Measurements from ENCODE around the gene KIF2C.
A peak's percentile ranks its signal among the peaks of the same experiment; 100 is the strongest.
"Not testable (repeated sequence)": the region's sequence is repeated elsewhere in the genome, so short reads cannot be mapped to it uniquely, and the experiment has no call there.

KIF2C gene

DNA sequence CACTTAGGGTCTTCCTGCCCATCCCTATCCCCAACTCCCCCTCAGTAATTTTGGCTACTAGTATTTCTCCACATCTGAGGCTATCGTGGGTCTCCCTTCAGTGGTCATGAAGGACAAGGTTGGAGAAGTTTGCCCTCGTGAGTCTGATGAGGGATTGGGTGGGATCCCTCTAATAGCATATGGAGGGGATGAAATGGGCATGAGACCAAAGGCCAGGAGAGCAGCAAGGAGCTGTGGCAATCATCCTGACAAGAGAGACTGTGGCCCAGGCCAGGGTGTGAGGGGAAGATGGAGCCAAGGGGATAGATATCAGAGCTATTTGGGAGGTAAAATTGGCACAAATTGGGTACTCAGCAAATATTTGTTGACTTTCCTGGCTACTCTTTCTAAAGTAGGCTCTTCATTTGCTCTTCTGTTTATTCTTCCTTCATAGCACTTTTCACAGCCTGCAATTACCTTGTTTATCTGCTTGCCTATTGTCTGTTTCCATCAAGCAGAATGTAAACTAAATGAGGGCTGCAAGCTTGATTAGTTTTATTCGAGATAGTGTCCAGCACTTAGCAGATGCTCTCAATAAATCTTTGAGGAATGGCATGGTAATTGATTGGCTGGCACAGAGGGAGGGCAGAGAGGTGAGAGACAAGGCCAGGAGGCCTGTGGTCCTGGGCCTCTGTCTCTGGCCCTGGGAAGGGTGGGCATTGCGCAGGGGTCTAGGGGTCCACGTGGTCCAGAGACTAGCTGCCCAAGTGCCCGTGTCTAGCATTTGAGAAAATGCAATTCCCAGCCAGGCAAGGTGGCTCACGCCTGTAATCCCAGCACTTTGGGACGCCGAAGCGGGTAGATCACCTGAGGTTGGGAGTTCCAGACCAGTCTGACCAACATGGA is 59.1 kb downstream of the KIF2C start:
- DNase-seq (ENCODE audit: low read depth): no peak

DNA sequence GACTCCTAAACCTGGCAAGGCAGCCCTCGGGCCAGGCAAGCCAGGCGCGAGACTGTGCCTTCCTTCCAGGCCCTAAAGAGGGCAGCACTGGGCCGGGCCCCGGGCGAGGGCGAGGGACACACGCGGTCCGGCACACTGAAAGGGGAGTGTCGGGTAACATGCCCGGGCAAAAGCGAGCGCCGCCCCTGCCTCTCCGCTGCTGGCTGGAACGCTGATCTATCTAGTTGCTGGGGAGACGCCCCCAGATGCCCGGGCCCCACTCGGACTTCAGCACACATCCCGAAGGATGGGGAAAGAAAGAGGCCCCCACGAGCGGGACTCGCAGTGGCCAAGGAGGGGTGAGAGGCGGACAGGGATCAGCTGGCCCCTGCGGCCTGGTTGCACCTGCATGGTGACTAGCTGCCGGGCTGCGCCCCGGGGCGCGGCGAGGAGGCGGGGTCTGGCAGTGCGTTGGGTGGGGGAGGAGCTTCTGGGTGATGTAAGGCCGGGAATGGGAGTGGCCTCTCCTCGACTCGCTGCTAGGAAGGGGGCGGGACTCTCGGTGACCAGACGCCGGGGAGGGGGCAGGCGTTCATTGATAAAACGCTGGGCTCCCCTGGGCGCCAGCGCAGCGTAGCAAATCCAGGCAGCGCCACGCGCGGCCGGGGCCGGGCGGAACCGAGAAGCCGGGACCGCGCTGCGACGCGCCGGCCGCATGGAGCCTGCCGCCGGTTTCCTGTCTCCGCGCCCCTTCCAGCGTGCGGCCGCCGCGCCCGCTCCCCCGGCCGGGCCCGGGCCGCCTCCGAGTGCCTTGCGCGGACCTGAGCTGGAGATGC is 60.3 kb downstream of the KIF2C start, which contains the start of gene PLK3:
PLK3 (plus strand) TSS at position 608 of the 815 bp plus-strand sequence; CDS start at position 695, 87 bp downstream.
- peak; percentile 96 for DNase-seq (ENCODE audit: low read depth)

DNA sequence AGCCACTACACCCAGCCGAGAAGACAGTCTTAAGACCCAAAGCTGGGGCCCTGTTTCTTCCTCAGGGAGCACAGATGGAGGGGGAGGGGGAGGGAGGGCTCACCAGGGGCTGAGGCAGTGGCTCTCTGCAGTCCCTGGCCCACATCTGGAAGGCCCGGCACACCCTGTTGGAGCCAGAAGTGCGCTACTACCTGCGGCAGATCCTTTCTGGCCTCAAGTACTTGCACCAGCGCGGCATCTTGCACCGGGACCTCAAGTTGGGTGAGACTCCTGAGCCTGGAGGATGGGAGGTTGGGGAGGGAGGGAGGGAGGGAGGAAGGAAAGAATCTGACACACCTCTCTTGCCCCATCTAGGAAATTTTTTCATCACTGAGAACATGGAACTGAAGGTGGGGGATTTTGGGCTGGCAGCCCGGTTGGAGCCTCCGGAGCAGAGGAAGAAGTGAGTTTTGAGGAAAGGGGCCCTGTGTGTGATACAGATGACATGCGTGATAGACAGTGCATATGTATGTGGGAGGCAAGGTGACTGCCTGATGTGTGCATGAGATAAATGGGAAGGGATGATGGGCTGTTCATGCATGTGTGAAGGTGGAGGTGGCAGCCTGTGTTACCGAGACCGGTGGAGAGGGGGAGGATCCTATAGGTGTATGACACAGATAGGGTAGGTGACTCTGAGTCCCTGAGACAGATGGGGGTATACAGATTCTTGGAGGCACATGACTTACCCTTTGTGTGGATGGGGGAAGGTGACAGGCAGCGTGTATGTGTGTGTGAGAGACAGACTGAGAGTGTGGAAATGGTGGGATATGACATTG is 62.1 kb downstream of the KIF2C start:
- no peak for DNase-seq (ENCODE audit: low read depth)

DNA sequence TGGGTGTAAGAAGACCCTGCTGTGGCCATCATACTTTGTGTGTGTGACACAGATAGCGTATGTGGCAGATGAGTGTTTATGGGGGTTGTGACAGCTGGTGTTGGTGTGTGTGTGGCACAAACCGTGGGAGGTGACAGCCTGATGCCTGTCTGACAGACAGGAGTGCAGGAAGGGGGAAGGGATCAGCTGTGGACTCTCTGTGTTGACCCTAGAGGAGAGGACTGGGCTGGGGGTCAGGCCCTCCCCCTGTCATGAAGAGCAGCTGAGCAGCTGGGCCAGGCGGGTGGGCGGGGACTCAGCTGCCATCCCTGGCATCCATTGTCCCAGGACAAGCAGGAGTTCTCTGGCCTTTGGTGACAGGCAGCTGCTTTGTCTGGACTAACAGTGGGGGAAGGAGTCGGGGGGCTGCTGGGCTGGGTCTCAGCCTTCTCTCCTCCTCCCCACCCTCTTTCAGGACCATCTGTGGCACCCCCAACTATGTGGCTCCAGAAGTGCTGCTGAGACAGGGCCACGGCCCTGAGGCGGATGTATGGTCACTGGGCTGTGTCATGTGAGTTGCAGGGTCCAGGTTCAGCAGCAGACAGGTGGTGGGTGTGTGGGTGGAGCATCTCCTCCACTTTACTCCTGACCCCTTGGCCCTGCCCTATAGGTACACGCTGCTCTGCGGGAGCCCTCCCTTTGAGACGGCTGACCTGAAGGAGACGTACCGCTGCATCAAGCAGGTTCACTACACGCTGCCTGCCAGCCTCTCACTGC is 62.8 kb downstream of the KIF2C start:
- DNase-seq (ENCODE audit: low read depth): no peak

DNA sequence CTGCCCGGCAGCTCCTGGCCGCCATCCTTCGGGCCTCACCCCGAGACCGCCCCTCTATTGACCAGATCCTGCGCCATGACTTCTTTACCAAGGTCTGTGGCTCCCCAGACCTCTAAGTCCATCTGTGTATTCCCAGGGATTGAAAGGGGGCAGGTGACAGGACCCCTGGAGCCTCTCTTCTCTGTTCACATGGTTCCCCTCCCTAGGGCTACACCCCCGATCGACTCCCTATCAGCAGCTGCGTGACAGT is 63.4 kb downstream of the KIF2C start:
- DNase-seq (ENCODE audit: low read depth): no peak

DNA sequence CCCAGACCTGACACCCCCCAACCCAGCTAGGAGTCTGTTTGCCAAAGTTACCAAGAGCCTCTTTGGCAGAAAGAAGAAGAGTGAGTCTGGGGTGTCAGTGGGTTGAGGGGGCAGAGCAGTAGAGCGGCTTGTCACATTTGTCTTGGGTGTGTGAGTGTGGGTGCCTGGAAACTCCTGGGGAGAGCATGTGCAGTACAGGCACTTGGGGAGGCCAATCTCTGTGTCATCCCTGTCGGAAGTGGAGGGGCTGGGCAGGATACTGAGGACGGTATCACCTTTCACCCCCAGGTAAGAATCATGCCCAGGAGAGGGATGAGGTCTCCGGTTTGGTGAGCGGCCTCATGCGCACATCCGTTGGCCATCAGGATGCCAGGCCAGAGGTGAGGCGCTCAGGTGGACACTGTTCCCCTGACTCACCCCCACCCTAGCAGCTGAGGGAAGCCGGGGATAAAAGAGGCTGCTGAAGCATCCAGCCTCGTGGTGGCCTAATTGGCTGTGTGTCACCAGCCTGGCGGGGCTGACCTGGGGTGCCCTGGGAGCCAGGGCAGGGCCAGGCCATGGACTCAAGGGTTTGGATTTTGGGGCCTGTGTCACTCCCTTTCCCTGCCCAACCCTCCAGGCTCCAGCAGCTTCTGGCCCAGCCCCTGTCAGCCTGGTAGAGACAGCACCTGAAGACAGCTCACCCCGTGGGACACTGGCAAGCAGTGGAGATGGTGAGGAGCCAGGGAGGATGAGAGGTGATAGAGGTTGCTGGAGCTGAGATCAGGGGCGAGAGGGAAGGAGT is 63.9 kb downstream of the KIF2C start:
- no peak for DNase-seq (ENCODE audit: low read depth)

DNA sequence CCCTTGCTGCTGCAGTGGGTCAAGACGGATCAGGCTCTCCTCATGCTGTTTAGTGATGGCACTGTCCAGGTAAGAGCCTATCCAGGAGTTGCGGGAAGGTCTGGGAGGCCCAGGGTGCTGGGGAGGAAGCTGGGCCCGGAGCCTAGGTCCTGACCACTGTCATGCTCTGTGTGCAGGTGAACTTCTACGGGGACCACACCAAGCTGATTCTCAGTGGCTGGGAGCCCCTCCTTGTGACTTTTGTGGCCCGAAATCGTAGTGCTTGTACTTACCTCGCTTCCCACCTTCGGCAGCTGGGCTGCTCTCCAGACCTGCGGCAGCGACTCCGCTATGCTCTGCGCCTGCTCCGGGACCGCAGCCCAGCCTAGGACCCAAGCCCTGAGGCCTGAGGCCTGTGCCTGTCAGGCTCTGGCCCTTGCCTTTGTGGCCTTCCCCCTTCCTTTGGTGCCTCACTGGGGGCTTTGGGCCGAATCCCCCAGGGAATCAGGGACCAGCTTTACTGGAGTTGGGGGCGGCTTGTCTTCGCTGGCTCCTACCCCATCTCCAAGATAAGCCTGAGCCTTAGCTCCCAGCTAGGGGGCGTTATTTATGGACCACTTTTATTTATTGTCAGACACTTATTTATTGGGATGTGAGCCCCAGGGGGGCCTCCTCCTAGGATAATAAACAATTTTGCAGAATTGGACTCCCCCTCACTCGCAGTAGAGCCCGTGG is 65.8 kb downstream of the KIF2C start:
- DNase-seq (ENCODE audit: low read depth): no peak

DNA sequence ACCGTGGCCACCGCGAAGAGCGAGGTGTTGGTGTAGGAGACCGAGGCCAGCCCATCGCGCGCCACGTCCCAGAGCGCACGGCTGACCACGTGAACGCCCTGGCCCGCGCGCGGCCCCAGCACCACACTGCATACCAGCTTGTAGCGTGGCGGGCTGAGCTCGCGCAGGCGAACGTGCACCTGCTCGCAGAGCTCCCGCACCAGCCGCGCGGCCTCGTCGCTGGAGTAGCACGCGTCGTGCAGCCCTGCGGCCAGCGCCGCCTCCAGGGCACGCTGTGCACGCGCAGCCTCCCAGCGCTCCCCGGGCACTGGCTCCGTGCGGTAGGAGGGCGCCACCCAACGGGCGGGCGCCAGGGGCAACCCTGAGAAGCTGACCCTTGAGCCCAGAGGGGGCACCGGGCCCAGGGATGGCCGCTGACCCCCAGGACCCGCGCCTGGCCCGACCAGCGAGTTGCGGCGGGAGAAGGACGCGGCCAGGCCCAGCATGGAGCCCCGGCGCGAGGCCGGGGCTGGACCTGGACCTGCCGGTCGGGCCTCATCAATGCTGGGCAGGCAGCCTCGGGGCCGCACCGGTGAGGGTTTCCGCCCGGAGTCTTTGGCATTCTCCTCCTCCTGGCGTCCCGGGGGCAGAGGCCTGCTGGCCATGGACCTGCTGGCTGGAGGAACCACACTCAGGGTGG is 66.5 kb downstream of the KIF2C start:
- DNase-seq (ENCODE audit: low read depth): no peak

DNA sequence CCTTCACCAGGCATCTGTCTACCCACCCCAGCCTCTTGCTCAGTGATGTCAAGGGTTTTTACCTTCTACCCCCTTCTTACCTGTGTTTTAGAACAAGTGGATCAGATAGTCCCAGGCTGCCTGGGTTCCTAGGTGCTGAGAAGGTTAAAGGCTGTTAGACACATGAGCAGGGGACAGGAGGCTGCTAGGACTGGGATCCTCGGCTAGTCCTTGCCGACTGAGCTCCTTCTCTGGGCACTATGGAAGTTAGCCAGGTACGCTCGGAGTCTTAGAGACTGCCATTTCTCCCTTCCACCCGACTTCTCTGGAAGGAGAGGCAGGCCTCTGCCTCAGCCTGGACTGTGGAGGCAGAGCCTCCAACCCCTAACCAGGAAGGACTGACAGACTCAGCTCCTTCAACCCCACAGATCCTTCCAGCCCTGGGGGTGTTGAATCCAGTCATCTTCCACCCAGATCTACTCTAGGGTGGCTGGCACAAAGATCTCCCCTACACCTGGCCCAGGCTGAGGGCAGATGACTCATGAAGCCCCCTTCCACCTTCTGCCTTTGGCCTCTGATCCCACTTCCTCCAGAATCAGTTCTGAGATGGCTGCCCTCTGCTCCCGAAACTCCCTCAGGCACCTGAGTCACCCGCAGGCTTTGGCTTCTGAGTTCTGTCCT is 67.2 kb downstream of the KIF2C start, which contains the start of gene DYNLT4:
DYNLT4 (minus strand) TSS at position 648 of the 660 bp plus-strand sequence. CDS start 683 bp downstream, outside the sequence.
- no peak for DNase-seq (ENCODE audit: low read depth)

DNA sequence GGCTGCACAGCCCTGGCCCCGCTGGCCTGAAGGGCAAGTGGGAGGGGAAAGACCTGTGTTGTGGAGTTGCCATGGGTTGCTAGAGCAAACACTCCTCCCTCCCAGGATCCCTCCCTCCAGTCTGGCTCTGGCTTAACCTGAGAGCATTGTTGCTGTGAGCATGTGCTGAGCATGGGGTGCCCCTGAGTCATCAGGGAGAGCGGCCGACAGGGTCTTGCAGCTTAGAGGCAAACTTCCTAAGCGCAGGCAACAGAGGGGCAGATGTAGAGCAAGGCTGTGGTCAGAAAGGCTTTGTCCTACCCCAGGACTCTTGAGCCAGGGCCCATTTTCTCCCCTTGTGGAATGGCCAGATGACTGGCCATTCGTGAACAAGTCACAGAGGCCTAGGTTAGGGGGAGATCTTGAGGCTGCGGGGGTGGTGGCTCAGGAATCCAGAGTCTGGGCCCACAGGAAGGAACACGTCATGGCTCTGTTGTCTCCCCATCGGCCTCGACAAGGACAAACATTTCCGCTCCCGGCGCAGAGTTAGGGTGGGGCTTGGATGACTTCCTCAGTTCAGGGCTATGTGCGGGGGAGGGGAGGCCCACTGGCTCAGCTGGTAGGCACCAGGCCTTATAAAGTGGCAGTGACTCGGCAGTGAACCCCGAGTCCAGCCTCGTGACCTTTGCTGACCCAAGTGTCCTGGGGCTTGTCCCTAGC is 67.9 kb downstream of the KIF2C start:
- peak; percentile 100 for DNase-seq (ENCODE audit: low read depth)

DNA sequence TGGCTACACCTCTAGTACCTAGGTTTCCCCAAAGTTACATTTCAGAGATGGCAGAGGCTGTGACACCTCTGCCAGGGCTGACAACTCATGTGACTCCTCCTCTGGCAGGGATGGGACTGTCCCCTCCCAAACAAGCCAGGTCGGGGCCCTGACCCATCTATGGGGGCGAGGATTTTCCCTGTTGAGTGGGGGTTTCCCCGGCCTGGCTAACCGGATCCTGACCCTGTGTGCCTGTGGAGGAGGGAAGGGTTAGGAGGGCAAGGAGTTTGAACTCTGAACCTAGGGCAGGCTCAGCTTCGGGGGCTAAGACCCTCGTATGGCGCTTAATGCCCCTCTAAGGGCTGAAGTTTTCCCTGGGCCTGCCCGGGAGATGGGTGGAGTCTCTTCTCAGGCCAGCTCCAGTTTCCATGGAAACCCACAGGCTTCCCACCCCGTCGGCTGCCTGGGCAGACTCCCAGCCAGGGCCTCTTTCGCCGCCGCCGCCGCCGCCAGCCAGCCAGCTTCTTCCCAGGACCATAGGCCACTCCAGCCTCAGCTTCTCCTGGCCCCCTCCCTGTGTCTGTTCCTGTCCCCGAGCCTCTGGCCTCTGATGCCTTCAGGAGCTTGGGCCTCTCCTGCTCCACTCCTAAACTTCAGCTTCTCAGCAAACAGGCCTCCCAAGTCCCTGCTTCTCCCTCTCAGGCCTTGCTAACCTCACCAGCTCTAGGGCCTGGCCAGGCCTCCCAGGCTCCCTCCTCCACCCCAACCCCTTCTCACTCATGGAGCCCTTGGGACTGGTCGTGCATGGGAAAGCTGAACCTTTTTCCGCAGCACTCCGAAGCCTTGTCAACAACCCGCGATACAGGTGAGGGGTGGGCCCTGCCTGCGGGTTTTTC is 68.7 kb downstream of the KIF2C start, which contains the start of gene BTBD19:
BTBD19 (plus strand) TSS at position 461 of the 875 bp plus-strand sequence; CDS start at position 759, 298 bp downstream.
- no peak for DNase-seq (ENCODE audit: low read depth)

DNA sequence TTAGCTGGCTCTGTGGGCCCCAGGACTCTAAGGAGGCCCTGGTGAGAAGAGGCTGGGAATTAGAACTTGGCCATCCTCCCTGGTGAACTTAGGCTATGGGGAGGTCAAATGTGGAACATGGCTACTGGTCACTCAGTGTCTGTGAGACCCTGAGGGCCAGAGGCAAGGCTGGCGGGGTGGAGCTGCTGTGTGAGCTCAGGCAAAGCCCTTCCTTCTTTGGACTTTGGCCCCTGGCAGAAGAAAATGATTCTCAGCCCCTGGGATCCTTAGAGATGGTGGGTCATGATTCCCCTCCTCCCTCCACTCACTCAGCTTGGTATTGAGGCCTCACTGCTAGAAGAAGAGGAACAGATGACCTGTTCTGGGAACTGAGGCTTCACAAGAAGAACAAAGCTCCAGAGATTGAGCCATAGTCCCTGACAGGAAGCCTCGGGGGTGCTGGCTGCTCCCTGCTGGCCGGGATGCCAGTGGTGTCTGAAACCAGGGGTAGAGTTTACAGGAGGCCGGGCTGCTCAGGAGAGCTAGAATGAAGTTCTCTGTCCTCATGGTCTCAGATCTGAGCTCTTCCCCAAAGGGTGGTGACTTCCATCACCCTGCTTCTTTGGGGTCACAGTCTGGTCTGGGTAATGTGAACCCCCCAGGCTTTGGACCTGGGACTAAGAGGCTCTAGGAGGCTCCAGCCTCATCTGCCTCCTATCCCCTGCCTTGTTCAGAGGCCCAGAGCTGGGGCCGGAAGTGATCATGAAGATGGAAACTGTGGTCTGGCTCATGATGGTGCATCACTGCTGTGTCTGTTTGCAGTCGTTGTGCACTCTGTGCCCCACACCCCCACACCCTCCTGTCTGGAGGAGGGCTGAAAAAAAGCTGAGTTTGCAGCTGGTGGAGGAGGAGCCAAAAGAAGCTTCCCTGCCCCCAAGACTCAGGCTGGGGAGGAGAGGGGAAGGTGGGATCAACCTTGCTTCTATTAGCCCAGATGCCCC is 69.6 kb downstream of the KIF2C start:
- DNase-seq (ENCODE audit: low read depth): no peak

DNA sequence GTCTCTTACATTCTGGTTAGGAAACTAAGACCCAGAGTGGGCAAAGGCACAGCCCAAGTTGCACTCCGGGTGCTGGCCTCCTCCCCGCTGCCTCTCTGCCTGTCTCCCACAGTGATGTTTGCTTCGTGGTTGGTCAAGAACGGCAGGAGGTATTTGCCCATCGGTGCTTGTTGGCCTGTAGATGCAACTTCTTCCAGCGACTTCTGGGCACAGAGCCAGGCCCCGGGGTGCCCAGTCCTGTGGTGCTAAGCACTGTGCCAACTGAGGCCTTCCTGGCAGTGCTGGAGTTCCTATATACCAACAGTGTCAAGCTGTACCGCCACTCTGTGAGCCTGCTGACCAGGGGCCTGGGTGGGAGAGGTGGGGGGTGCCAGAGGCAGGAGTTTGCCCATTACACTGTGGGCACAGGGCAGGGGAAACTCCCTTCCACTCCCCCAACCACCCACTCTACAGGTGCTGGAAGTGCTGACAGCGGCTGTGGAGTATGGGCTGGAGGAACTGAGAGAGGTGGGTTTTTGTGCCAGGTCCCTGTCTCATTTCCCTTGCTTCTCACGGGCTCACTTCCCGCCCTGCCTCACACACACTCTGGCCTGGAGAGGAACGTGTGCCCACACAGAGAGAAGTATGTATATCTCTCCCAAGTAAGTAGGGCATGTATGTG is 70.6 kb downstream of the KIF2C start:
- no peak for DNase-seq (ENCODE audit: low read depth)

DNA sequence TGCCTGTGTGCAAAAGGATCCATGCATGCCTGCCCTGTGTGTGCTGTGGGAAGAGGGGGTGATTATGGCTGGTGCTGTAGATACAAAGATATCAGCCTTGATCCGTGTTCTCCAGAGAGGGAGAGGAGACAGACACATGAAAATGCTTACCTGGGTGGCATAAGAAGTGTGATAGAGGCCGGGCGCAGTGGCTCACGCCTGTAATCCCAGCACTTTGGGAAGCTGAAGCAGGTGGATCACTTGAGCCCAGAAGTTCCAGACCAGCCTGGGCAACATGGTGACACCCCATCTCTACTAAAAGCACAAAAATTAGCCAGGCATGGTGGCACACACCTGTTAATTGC is 71.1 kb downstream of the KIF2C start:
- DNase-seq (ENCODE audit: low read depth): not testable (repeated sequence)

DNA sequence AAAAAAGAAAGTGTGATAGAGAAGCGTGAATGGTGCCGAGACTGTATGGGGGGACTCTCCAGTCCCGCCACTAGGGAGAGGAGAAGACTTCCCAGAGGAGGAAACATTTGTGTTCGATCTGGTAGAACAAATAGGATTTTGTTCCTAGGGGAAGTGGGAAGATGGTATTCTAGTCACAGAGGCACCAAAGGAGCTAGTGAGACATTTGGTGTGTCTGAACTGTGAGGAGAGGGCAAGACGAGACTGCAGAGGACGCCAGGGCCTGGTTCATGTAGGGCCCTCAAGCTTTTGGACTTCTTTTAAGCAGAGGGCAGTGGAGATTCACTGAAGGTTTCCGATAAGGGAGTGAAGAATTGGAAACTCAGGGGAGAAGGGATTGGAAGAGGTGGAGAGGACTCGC is 71.6 kb downstream of the KIF2C start:
- DNase-seq (ENCODE audit: low read depth): no peak

All from HS-27A (cell line).